GM19455 (cell line): Measurements from ENCODE around the gene LRRTM4.

ENCODE experiments used
- ATAC-seq: cut with Tn5 transposase; IDR thresholded peaks from one replicate; pipeline ENCODE4 v1.9.1; 2021; ENCODE audit not compliant: unreplicated experiment

The LRRTM4 gene

DNA sequence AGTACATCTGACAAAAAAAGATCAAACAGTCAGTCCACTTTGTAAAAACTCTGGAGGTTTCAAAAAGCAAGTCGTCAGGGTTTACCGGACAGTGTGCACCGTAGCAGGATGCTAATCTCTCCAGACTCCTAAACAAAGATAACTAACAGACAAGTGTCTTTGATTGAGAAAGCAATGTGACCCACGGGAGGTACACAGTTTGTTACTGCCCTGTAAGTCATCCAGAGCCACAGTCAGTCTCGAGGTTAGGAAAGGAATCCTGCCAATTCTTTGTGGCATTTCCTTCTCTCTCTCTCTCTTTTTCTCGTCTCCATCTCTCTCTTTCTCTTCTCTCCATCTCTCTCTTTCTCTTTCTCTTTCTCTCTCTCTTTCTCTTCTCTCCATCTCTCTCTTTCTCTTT is 42.8 kb downstream of the LRRTM4 start:
- no peak for ATAC-seq

DNA sequence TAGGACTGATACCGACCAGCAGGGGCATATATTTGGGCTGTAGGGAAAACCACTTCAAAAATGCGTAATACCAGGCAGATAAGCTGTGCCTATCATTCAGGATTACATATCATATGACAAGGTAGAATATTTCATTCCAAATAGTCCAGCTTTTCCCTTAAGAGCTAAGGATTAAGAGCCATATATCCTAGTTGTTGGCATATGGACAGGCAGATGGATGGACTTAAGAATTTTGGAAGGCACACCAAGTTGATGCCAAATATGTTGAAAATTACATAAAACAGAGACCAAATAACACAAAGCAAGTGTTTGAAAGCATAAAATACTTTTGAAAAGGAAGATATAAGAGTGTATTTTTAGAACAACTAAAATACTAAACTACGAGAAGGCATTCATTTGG is 52.1 kb downstream of the LRRTM4 start:
- ATAC-seq: no peak

DNA sequence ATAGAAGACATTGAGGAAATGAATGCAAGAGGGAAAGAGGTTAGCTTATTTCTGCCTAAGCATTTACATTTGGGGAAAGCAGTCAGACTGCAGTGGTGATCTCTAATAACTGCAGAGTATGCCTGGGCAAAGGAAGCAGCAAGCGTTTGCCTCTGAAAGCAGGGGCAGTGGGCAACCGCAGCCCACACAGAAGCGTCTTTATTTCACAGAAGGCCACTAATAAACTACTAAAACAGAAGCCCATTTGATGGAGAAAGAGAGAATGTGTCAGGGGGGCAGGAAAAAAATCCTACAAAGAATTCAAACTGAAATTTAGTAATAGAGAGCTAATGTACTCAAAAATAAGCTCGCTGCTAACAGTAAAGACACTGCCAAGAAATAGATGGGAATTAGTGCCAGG is 53.1 kb downstream of the LRRTM4 start:
- no peak for ATAC-seq

DNA sequence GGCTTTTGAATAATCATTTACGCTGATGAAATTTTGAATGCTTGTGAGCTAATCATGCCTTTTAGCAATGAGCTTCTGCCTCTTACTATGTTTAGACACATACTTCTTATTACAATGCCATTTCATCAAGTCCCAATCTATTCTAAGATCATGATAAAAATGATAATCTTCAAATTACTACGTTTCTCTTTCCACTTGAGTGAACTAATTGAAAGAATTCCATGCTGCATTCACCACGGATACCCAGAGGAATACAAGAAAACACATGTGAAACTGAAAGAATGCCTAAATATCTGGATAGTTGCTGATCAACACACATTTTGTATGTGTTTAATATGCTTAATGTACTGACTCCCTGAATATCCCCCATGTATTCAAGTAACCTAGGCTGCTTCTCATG is 62.3 kb downstream of the LRRTM4 start:
- no peak for ATAC-seq

DNA sequence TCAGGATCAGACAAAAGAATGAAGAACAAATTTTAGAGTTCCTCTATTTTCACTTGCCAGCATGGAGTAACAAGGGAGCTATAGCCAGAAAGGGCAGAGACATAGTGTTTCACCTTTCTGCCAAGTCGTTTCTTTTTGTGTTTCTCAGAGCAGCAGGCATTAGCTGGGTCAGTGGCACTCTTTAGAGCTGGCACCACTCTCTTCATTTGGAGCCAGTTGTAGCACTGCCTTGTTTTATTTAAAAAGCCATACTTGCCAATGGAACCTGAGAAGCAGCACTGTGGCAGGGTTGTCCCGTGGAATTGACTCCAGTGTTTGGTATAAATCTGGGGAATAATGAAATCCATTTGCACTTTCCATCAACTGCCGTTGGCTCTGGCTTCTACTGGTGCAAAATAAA is 64.0 kb downstream of the LRRTM4 start:
- ATAC-seq: no peak

DNA sequence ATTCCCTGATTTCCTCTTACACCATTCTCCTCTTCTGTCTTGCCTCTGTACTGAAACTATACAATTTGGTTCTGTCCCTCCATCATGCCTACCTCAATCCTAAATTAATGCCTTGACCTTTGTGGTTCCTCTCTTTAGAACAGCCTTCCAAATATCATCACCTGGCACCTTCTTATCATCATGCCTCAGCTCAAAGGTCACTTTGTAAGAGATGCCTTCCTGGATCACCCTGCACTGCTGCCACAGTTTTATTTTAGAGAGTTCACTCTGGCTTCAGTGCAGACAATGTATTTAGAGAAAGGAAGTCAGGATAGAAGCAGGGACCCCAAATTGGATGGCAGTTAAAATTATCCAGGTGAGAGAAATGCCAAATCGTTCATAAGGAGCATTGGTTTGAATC is 64.5 kb downstream of the LRRTM4 start:
- no peak for ATAC-seq

DNA sequence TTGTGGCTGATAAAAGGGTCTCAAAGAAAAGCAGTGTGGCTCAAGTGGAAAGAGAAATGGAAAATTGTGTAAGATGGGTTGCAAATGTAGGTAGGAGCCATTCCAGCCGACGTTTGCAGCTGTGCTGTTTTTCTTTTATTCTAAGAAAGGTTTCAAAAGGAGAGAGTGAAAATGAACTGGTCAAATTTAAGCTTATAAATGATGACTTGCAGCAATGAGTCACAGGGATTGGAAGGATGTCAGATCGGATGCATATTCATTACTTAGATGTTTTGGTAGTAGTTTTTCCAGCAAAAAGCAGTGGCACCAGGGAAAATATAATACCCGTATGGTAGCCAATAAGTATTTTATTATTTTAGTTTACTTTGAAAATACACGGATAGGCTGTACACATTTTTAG is 79.1 kb downstream of the LRRTM4 start:
- ATAC-seq: no peak

DNA sequence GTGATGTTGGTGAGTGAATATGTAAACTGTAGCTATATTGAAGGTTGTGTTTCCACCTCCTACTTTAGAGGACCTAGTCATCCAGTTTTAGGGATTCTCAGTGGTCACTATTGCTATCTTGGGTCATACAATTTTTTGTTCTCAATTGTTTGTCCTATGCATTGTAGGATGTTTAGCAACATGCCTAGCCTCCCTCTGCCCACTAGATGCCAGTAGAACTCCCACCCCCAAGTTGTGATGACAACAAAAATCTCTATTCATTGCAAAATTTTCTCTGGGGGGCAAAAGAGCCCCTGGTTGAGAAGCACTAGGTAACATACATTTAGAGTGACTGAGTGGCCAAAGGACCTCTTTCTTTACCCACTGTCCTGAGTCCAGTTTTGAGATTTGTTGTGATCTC is 87.3 kb downstream of the LRRTM4 start:
- no peak for ATAC-seq

DNA sequence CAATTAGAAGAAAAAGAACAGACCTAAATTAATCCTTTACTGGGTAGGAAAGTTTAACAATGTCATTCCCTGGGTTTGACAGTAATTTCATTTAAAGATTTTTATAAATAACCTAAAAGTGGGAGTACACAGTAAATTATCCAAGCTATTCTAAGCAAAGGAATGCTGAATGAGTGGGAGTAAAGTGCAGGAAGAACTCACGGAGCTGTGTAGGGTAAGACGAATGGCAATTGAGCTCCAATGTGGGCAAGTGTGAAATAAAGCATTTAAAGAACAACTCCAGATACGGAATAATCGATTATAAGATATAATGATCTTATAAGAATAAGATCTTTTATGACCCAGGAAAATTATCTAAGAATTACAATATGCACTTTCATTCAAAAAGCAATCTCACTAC is 93.2 kb downstream of the LRRTM4 start:
- no peak for ATAC-seq

DNA sequence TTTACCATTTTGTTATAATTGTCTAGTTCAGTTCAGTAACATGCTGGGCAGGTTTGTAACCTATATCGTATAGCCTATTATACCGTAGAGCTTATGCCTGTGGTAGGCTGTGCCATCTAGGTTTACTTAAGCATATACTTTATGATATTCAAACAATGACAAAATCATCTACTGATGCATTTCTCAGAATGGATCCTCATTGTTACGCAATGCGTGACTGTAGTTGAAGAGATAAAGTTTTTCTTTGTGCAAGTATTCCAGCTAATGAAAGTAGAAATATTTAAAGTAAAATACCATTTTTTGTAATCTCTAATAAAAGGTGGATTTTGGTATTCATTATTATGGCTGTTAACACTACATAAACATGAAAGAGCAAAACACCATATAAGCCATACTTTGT is 100.2 kb downstream of the LRRTM4 start:
- no peak for ATAC-seq

DNA sequence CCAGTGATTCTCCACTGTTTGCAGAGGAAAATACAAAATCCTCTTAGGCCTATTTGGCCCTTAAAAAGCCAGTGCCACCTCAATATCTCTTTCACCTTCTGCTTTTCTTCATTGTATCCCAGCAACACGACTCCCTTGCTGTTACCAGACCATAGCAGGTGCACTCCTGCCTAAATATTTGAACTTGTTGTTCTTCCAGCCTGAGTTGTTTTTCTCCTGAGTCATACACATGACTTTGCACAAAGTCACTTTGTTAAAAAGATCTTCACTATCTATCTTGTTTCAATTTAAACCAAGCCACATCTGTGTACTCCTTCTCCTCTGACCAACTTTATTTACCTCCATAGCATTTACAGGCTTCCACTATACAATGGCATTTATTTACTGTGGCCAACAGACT is 103.6 kb downstream of the LRRTM4 start:
- no peak for ATAC-seq

DNA sequence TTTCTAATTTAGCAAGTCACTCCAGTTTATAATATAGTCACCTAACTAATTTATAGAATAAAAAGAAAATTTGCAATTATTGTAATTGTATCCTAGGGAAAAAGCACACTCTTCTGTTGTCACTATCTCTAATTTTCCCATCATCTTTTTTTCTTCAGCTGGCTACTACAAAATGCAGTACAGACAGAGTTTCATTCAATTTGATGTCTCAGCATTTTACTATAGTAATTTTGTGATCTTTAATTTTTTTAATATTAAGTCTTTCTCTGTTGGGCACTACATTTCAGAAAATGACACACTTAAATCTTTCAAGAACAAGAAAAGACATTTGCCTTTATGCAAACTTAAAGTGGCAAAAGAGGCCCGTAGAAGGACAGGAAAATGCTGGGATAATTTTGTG is 118.0 kb downstream of the LRRTM4 start:
- no peak for ATAC-seq

DNA sequence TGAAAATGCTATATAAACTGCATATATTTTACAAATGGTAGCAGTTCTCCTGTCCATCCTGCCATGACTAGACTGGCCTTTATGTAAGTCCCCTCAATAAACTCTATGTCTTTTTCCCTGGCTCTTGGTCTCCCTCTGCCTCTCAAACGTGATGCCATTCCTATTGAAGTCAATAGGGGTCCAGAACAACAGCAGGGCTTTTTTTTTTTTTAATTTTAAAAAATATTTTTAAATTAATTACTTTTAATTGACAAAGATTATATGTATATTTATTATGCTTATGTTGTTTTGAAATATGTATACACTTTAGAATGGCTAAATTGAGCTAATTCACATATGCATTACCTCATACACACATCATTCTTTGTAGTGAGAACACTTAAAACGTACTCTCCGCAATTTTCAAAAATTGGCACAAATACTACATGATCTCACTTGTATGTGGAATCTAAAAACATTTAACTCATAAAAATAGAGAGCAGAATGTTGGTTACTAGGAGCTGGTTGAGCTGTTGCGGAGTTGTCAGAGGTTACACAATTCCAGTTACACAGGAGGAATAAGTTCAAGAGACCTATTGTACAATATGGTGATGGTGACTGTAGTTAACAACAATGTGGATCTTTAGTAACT is 123.1 kb downstream of the LRRTM4 start:
- ATAC-seq: no peak

DNA sequence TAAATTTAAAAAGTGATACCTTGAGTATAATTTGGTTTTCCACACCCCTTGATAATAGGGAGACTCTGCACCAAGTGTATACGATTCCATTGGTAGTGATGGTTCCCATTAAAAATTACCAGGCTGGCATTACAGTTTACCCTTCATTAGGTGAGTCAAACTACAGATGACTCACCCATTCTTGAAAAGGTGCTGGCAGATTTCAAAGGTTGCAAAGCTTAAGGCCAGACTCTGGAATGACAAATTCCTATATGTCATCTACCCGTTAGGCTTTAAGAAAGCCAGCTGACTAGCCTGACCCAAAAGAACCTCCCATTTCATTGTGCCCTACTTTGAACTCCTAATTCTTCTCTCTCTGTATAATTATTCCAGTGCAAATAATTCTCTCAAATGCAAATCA is 124.4 kb downstream of the LRRTM4 start:
- no peak for ATAC-seq

DNA sequence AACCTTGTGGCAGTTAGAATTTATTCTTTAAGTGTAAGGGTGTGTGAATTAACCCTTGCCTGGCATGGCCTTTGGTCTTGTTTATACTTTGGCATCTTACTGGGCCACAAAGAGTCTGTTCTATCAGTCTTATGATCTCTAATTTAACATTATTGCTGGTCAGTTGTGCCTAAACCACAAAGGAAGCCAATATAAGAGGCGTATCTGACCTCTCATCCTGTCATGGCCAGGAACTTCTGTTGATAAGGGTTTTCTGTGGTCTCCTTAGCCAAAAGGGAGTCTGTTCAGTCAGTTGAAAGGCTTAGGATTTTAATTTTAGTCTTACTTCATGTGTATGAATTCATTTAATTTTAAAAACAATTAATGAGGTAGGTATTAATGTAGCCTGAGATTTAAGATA is 127.2 kb downstream of the LRRTM4 start:
- ATAC-seq: no peak

DNA sequence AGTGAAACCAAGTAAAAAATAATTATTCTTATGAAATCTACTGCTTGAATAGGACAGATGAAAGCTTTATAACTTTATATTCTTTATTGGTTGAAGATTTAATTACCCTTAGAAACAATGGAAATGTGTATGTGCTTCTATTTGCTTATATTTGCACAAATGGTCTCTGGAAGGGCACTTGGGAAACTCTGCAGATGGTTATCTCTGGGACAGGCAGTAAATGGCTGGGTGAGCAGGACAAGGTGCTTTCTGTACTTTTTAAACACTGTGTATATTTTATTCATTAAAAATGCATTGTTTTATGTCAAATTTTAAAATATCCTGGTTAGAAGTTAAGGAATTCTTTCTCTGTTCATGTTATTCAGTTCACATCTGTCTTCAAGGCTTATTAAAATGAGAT is 131.1 kb downstream of the LRRTM4 start:
- no peak for ATAC-seq

DNA sequence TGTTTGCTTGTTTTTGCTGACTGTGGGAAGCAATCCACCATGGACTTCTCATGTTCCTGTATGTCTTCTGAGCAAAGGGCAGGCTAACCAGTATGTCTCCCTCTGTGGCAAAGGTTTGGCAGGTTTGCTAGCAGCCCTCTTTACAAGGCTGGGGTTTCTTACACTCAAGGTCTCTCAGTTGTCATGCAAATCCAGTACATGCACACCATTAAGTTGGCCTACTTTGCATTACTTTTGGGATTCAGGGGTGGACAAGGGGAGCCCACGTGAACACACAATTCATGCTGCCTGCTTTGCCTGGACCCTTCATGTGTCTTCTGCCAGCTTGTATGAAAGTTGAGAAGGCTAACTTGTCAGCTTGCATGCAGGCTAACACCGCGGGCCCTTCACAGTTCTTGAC is 134.9 kb downstream of the LRRTM4 start:
- ATAC-seq: no peak

DNA sequence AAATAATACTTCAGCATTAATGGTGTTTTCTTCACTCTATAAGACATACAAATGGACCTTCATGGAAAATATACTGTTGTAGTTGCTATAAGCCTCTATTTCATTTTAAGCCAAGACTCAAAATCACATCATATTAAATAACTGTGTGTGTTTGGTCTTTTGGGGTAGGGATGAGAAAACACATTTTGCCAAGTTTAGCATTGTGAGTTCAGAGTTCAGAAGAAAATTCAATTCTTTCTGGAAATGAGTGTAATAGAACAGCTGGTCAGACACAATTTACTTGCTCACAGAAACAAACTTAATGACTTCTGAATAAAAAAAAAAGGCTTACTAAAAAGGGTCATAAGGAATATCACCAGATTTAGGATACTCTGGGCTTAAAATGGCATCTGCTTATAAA is 149.5 kb downstream of the LRRTM4 start:
- ATAC-seq: no peak

DNA sequence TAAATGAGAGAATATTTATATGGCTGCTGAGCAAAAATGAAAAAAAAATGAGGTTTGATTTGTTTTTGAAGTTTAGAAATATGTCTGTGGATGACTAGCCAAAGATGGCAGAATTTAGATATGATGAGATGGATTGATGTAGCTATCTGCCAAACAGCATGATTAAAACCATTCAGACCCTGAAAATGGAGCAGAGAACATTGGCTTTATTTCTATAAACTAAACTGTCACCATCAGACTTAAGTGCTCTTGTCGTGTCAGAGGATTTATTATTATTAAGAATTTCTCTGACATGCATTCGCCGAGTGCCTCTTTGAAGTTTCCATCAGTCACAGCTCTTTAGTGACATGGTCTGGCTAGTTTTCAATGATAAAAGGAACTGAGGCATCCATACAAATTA is 151.7 kb downstream of the LRRTM4 start:
- ATAC-seq: no peak

DNA sequence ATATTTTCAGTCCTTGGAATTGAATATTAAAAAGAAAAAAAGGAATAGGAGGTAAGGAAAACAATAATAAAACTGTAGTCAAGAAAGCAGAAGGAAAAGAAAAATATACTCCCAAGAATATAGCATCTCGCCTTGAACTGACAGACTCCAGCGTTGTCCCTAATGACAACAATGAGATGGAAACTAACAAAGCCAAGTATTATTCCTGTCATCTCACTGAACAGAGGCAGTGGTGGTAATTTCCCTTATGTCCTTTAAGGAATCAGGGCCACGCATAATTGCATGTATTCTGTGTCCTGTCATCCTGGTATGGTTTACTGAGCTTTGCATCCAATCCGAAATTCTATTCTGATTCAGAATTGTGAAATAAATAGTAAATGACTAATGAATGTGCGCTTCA is 158.9 kb downstream of the LRRTM4 start:
- ATAC-seq: no peak

DNA sequence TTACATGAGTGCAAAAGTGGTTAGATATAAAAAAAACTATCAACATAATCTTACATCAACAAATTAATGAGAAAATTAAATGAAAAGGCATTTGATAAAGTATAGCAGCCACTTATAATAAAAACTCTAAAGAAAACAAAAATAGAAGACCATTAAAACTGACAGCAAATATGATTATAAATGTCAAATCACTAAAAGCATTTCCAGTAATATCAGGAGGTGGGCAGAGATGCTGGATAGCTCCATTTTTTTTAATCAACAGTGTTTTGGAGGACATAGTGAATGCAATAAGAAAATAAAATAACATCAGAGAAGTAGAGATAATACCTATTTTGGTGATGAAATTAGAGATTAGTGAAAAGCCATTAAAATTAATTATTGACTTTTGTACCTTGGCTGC is 173.4 kb downstream of the LRRTM4 start:
- ATAC-seq: no peak

DNA sequence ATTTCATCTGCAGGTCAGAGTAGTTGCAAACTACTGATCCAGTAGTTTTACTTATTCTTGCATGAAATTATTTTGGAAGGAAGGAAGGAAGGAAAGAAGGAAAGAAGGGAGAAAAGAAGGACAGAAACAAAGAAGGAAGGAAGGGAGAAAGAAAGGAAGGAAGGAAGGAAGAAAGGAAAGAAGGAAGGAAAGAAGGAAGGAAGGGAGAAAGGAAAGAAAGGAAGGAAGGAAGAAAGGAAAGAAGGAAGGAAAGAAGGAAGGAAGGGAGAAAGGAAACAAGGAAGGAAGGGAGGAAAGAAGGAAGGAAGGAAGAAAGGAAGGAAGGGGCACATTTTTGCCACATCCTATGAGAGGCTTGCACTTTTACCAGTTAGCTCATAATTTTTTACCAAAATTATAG is 186.2 kb downstream of the LRRTM4 start:
- ATAC-seq: no peak

DNA sequence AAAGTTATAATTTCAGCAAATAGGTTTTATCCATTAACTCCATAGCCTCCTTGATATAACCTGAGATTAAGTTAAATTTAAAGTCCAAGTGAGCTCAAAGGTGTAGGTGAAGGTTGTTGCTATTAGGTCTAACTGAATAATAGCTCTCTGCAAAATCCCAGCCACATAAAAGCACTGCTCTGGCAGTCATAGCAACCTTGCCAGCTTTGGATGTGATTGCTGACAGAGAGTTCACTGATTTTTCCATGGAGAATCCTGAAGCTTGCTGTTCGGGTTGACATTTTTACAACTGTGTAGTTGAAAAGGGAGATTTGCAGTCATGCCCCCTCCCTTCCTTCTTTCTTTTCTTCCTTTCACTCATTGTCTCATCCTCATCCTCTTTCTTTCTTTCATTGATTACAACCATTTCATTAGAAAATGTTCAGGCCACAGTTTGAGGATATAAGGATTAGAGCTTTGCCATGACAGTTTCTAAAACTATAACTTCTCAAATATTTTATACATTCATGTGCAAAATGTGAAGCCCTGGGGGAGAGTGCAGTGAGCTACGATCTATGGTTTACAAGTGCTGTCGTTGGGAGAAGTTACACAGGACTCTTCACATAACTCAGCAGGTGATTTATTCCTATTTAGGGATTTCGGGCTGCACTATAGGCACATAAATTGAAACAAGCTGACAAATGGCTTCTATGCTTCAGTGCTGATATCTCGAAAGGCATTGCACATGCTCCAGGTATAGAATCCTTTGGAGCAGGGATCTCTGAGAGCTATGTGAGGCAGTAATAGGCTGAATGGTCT is 193.8 kb downstream of the LRRTM4 start:
- no peak for ATAC-seq
